GM12865 (cell line): ENCODE data around the gene KCNA4.
"Not testable (repeated sequence)": the region's sequence is repeated elsewhere in the genome, so short reads cannot be mapped to it uniquely, and the experiment has no call there.

Experiments used
- DNase-seq: peaks from one replicate; pipeline ENCODE4 v3.0.0; 2010; ENCODE audit warnings: low read depth
- H3K4me3 ChIP-seq: 2 replicates; pipeline ENCODE4 v1.5.1; 2011; ENCODE audit warnings: mild to moderate bottlenecking, low read depth, low read length, control low read depth
- CTCF ChIP-seq: IDR thresholded peaks from 2 replicates; pipeline ENCODE4 v1.5.1; 2011; ENCODE audit warnings: low read length, control low read depth, low read depth, inconsistent platforms; ENCODE audit not compliant: insufficient read depth; ENCODE audit errors: missing control alignments

Gene KCNA4

DNA sequence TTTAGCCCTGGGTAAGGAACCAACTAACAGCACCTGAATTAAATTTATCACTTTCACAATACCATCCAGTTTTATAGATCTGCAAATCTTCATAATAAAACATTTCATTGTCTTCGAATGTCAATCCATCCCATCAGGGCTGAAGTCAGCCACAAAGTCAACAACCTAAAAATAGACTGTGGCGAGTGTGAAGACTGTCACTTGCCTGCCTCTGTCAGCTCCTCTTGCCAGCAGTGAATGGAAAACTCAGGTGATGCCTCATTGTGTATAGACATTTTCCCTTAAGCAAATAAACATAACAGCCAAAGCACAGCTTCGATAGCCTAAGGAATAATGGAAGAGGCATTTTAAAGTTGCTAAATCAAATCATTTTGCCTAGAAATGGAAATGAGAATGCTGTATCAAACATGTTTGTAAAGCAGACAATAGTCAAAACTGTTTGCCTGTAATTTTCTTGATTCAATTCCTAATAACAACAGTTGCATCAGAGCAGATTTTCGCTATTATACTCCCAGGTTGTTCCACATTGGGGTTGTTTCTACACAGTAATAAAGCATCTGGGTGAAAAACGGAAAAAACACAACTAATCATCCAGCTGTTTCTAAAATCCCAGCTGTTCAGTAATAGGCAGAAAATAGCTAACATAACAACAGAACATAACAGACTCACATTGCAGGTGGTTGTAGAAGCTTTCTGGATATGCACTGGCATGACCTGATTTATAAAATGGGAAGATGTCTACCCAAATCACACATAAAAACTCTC is 15.7 kb downstream of the KCNA4 start:
- no peak for TF ChIP-seq CTCF
- DNase-seq = no peak
- H3K4me3 ChIP-seq = no peak overlapping the region

DNA sequence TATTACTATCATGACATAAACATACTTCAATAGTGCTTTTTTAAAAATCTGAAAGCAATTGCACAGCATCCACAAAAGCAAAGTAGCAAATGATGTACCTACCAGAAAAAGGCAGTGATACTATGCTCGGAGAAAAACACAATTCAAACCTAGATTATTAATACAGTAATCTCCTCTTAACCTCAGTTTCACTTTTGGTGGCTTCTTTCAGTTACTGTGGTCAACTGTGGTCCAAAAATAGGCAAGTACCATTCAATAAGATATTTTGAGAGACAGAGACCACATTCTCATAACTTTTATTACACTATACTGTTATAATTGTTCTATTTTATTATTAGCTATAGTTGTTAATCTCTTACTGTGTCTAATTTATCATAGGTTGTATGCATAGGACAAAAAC is 20.8 kb downstream of the KCNA4 start:
- DNase-seq = peak; percentile 43
- TF ChIP-seq CTCF = no peak
- H3K4me3 ChIP-seq = no peak overlapping the region

- no peak overlapping the region for H3K4me3 ChIP-seq
- no peak for TF ChIP-seq CTCF
- DNase-seq = no peak
These were observed 27.5 kb downstream of the KCNA4 start for GRCh38 chr11:29989174-29989970.

- TF ChIP-seq CTCF = no peak
- no peak overlapping the region for H3K4me3 ChIP-seq
- DNase-seq = no peak
These were observed 31.6 kb downstream of the KCNA4 start for GRCh38 chr11:29985248-29985647.

DNA sequence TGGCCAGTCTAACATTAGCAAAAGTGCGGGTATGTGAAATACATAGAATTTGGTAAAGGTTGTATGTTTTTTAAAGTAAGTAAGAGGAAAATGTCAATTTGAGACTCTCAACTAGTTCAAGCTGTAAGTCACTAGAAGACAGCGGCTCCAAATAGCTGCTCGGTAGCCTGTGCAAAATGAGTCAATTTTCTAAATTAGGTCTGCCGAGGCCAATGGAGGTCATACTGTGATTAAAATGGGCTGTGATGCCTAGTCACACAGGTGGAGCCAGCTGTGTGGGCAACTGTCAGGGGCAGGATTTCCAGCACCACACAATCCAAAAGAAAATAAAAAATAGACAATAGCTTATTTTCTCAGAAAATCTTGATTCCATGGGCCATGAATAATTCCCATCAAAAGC is 32.3 kb downstream of the KCNA4 start:
- TF ChIP-seq CTCF = no peak
- no peak overlapping the region for H3K4me3 ChIP-seq
- no peak for DNase-seq

GRCh38 chr11:29978549-29978948 is 38.3 kb downstream of the KCNA4 start:
- H3K4me3 ChIP-seq = no peak overlapping the region
- TF ChIP-seq CTCF = no peak
- no peak for DNase-seq

DNA sequence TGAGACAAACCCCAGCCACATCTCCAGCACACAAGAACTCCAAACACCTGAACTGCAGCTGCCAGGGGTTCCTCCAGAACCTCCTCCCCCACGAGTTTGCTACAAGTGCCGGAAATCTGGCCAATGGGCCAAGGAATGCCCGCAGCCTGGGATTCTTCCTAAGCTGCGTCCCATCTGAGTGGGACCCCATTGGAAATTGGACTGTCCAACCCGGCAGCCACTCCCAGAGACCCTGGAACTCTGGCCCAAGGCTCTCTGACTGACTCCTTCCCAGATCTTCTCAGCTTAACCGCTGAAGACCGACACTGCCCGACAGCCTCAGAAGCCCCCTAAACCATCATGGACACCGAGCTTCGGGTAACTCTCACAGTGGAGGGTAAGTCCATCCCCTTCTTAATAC is 41.2 kb downstream of the KCNA4 start:
- not testable (repeated sequence) for DNase-seq, H3K4me3 ChIP-seq
